ENCODE data around the gene MS4A18. TPM values are rescaled to one million over a fixed set of nuclear protein-coding genes. Genes with fewer than 3 reads are reported as not detected.

Gene MS4A18
- total and polyA plus RNA-seq, 2 donors (not counting 3 experiments of a cell fraction or from before 2014, with no cell fraction given): not detected

DNA sequence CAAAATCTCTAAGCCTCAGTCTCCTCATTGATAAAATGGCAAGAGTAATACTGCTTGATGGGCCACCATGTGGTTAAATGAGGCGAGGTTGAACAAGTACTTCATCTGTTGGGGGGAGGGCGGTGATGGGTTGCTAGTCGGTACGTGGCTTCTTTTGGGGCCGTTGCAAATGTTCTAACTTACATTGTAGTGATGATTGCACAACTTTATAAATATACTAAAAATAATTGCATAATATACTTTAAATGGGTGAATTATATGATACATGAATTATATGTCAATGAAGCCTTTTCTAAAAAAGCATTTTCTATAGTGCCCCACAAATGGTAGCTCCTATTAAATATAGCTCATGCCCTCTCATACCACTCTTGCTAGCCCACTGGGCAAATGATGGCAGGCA lies 18.6 kb upstream of the MS4A18 start:
- intact Hi-C loops (cut with micrococcal nuclease) (no loop called here), dilution Hi-C loops (cut with MboI; ENCODE audit: extremely low pct_ligation_motif_present, low sequenced_read_pairs) (no loop called here)
- ChIA-PET CTCF (interaction anchor here (1.3 kb wide), 1 partner anchor 49 kb away, joined by 3 read pairs; no protein-coding TSS in a partner anchor), POLR2A (no interaction called here)
- H3K9me1 ChIP-seq (replicated peaks; ENCODE audit: control insufficient read depth, extremely low read depth, insufficient read depth, low read length): no peaks in the 10 kb centered on the region
- no peaks in the 10 kb centered on the region for H3K9me3 ChIP-seq (replicated peaks; ENCODE audit: control insufficient read depth, insufficient read depth, low read length)
- no peak overlapping the region for H2AFZ ChIP-seq (ENCODE audit: low read depth, low read length)
- FAIRE-seq (no peak), DNase-seq (ENCODE audit: low read depth, low spot score) (no peak)
- H3K79me2 ChIP-seq (ENCODE audit: control insufficient read depth, insufficient read depth, low read length): no peaks in the 10 kb centered on the region
- H3K4me1 ChIP-seq (ENCODE audit: control insufficient read depth, extremely low read depth, insufficient read depth, low read length): no peaks in the 10 kb centered on the region
- H3K9ac ChIP-seq (replicated peaks; ENCODE audit: extremely low read depth, insufficient read depth, low read length): no peak overlapping the region
- TF ChIP-seq, protein P1, sequence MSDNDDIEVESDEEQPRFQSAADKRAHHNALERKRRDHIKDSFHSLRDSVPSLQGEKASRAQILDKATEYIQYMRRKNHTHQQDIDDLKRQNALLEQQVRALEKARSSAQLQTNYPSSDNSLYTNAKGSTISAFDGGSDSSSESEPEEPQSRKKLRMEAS (IDR thresholded peaks at IDR 0.05; ENCODE audit: insufficient read depth, insufficient read length): no peak
- TF ChIP-seq EZH2 (IDR thresholded peaks at IDR 0.05; ENCODE audit: borderline replicate concordance, low read depth, low read length, severe bottlenecking) (no peak), FOS (IDR thresholded peaks at IDR 0.05; ENCODE audit: borderline replicate concordance, insufficient read depth, low read length) (no peak), MYC (IDR thresholded peaks at IDR 0.05; ENCODE audit: low read depth, low read length) (no peak)
- H3K27me3 ChIP-seq (ENCODE audit: control insufficient read depth in 2 of 2, insufficient read depth in 2 of 2, low read length in 2 of 2): peaks cover 0 to 3% of the 10 kb centered on the region in 2 experiments
- H3K4me2 ChIP-seq (ENCODE audit: insufficient read depth, low read length): no peak overlapping the region
- no peaks in the 10 kb centered on the region for H3K36me3 ChIP-seq (ENCODE audit: control insufficient read depth in 2 of 2, extremely low read depth in 1 of 2, insufficient read depth in 2 of 2, low read length in 2 of 2)
- no TSS peak for BruUV-seq (replicated peaks)
- no peak overlapping the region for H3K27ac ChIP-seq (ENCODE audit: insufficient read depth, low read depth, low read length)
- no peak overlapping the region for H3K4me3 ChIP-seq (replicated peaks in 1 of 3; ENCODE audit: insufficient read depth in 1 of 3, low read depth in 1 of 3, low read length in 3 of 3)
- no peaks in the 10 kb centered on the region for H4K20me1 ChIP-seq (replicated peaks; ENCODE audit: control insufficient read depth, extremely low read depth, insufficient read depth, low read length)

DNA sequence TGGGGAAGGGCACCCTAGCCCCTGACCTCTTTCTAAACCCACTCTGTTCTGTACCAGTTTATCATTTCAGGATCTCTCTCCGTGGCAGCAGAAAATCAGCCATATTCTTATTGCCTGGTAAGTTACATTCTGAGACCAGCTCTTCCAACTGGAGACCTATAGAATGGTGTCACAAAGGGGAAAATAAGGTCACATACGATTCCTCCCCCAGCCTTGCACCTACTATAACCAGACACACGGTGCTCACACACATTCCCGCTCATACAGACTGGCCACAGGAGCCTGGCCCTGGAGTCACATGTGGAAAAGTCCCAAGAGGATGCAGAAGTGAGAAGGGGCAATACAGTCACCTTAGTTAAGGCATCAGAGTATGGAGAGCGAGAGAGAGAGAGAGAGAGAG lies 17.6 kb upstream of the MS4A18 start:
- Histone ChIP-seq H3K27me3 (ENCODE audit: control insufficient read depth in 2 of 2, insufficient read depth in 2 of 2, low read length in 2 of 2) (peaks cover 0 to 3% of the 10 kb centered on the region in 2 experiments), H3K9me3 (replicated peaks; ENCODE audit: control insufficient read depth, insufficient read depth, low read length) (no peaks in the 10 kb centered on the region), H3K4me1 (ENCODE audit: control insufficient read depth, extremely low read depth, insufficient read depth, low read length) (no peaks in the 10 kb centered on the region), H3K4me2 (ENCODE audit: insufficient read depth, low read length) (no peak overlapping the region), H4K20me1 (replicated peaks; ENCODE audit: control insufficient read depth, extremely low read depth, insufficient read depth, low read length) (no peaks in the 10 kb centered on the region), H3K79me2 (ENCODE audit: control insufficient read depth, insufficient read depth, low read length) (no peaks in the 10 kb centered on the region), H3K9ac (replicated peaks; ENCODE audit: extremely low read depth, insufficient read depth, low read length) (no peak overlapping the region), H3K9me1 (replicated peaks; ENCODE audit: control insufficient read depth, extremely low read depth, insufficient read depth, low read length) (no peaks in the 10 kb centered on the region), H2AFZ (ENCODE audit: low read depth, low read length) (no peak overlapping the region), H3K27ac (ENCODE audit: insufficient read depth, low read depth, low read length) (no peak overlapping the region), H3K4me3 (replicated peaks in 1 of 3; ENCODE audit: insufficient read depth in 1 of 3, low read depth in 1 of 3, low read length in 3 of 3) (no peak overlapping the region), H3K36me3 (ENCODE audit: control insufficient read depth in 2 of 2, extremely low read depth in 1 of 2, insufficient read depth in 2 of 2, low read length in 2 of 2) (no peaks in the 10 kb centered on the region)
- FAIRE-seq (no peak), DNase-seq (ENCODE audit: low read depth, low spot score) (no peak)
- POLR2A ChIA-PET: no interaction called here
- intact Hi-C loops (cut with micrococcal nuclease): no loop called here
- no TSS peak for BruUV-seq (replicated peaks)
- dilution Hi-C loops (cut with MboI; ENCODE audit: extremely low pct_ligation_motif_present, low sequenced_read_pairs): no loop called here
- CTCF ChIA-PET: interaction anchor here (1.3 kb wide), 1 partner anchor 48 kb away, joined by 3 read pairs; no protein-coding TSS in a partner anchor
- TF ChIP-seq EZH2 (IDR thresholded peaks at IDR 0.05; ENCODE audit: borderline replicate concordance, low read depth, low read length, severe bottlenecking) (no peak), MYC (IDR thresholded peaks at IDR 0.05; ENCODE audit: low read depth, low read length) (no peak), POLR2AphosphoS5 (IDR thresholded peaks at IDR 0.05; ENCODE audit: insufficient read depth, low read depth, low read length) (no peak), FOS (IDR thresholded peaks at IDR 0.05; ENCODE audit: borderline replicate concordance, insufficient read depth, low read length) (no peak)
- TF ChIP-seq, protein P2, sequence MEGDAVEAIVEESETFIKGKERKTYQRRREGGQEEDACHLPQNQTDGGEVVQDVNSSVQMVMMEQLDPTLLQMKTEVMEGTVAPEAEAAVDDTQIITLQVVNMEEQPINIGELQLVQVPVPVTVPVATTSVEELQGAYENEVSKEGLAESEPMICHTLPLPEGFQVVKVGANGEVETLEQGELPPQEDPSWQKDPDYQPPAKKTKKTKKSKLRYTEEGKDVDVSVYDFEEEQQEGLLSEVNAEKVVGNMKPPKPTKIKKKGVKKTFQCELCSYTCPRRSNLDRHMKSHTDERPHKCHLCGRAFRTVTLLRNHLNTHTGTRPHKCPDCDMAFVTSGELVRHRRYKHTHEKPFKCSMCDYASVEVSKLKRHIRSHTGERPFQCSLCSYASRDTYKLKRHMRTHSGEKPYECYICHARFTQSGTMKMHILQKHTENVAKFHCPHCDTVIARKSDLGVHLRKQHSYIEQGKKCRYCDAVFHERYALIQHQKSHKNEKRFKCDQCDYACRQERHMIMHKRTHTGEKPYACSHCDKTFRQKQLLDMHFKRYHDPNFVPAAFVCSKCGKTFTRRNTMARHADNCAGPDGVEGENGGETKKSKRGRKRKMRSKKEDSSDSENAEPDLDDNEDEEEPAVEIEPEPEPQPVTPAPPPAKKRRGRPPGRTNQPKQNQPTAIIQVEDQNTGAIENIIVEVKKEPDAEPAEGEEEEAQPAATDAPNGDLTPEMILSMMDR (IDR thresholded peaks at IDR 0.05; ENCODE audit: extremely low read depth in 1 of 2, insufficient read depth in 1 of 2, low read depth in 1 of 2, low read length in 2 of 2): no peak

Measured in endothelial cell of umbilical vein (primary cell).